Stimulated activated CD4-positive, alpha-beta T cell treated with anti-CD3 and anti-CD28 coated beads, TNF-alpha, amount 100 ng/mL, for 48 hours (primary cell): ENCODE measurements around the gene RO60.
"Not testable (repeated sequence)": the region's sequence is repeated elsewhere in the genome, so short reads cannot be mapped to it uniquely, and the experiment has no call there.

Experiments
- DNase-seq, 3 donors: peaks; one replicate each; pipeline ENCODE4 v3.0.0-alpha.2; 2020; ENCODE audit warnings: low read depth in 3 of 3

RO60 gene

GRCh38 chr1:193059282-193060114, at the start of gene RO60, which contains the start of gene UCHL5:
TSS of gene RO60 (plus strand) at chr1:193059612. CDS start at chr1:193069055, 9,443 bp downstream.
TSS of gene UCHL5 (minus strand) at chr1:193059360. CDS start at chr1:193059260, 100 bp downstream.
- peak; percentile 90 to 95 (median 91) for DNase-seq

- DNase-seq = no peak
Measured at GRCh38 chr1:193011406-193011805, 48.0 kb upstream of the RO60 start.

GRCh38 chr1:193013005-193013404, 46.4 kb upstream of the RO60 start:
- no peak for DNase-seq

GRCh38 chr1:193013707-193014106, 45.7 kb upstream of the RO60 start:
- no peak for DNase-seq

- no peak for DNase-seq
Measured at GRCh38 chr1:193014400-193014799, 45.0 kb upstream of the RO60 start.

GRCh38 chr1:193016788-193017187, 42.6 kb upstream of the RO60 start:
- no peak for DNase-seq

GRCh38 chr1:193019442-193020026, 39.9 kb upstream of the RO60 start:
- no peak for DNase-seq

- no peak for DNase-seq
Measured at GRCh38 chr1:193025218-193025617, 34.2 kb upstream of the RO60 start.

GRCh38 chr1:193030280-193030679, 29.1 kb upstream of the RO60 start:
- DNase-seq = no peak

- DNase-seq = no peak
Measured at GRCh38 chr1:193031431-193031830, 28.0 kb upstream of the RO60 start.

- not testable (repeated sequence) for DNase-seq
Measured at GRCh38 chr1:193032643-193033427, 26.6 kb upstream of the RO60 start.

GRCh38 chr1:193033610-193034009, 25.8 kb upstream of the RO60 start:
- DNase-seq = no peak

- no peak for DNase-seq
Measured at GRCh38 chr1:193036337-193037047, 22.9 kb upstream of the RO60 start.

GRCh38 chr1:193040011-193040410, 19.4 kb upstream of the RO60 start:
- DNase-seq = no peak

- DNase-seq = no peak
Measured at GRCh38 chr1:193042766-193043691, 16.4 kb upstream of the RO60 start.

- not testable (repeated sequence) for DNase-seq
Measured at GRCh38 chr1:193048913-193049312, 10.5 kb upstream of the RO60 start.

- no peak for DNase-seq
Measured at GRCh38 chr1:193054169-193054675, 5.2 kb upstream of the RO60 start.

GRCh38 chr1:193058529-193059281, 707 bp upstream of the RO60 start:
- DNase-seq = peak; percentile 29 to 66 (median 60)

- no peak for DNase-seq
Measured at GRCh38 chr1:193060115-193060403, 647 bp downstream of the RO60 start.

- DNase-seq = no peak
Measured at GRCh38 chr1:193060406-193060805, 994 bp downstream of the RO60 start.
